HG03196 (cell line): ENCODE measurements around the gene TPBGL.

ENCODE experiments used
- ATAC-seq: cut with Tn5 transposase; IDR thresholded peaks from one replicate; pipeline ENCODE4 v1.9.1; 2021; ENCODE audit not compliant: unreplicated experiment

The TPBGL gene

DNA sequence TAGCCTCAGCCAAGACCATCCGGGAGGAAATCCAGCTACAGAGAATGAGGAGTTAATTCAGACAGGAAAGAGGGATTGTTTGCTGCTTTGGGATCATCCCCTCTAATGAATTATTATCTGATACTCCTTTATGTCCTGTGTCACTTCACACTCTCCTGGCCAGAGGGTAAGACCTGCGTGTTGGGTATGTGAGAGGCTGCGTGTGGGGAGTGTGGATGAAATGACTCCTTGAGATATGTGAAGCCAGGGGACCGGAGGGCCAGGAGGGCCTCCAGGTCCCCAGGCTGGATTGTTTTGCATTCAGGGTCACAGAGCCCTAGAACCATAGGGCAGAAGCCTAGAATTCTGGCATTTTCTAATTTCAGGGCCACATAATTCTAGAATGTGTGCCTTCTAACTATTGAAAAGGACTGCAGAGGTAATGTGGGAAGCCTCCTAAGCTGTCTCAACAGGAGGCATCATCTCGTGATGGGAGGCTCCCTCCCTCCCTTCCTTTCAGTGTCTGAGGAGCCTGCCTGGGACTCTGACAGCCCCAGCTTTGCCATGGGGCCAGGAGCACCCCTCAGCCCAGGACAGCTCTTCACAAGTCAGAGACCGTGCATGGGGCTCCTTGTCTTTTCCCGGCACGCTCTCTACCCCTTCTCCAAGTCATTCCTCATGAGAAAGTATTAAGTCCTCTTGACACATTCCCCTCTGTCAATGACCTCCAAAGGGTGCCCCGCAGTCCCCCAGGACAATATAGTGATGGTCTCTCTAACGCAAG is 3.7 kb downstream of the TPBGL start:
- no peak for ATAC-seq

GRCh38 chr11:75245356-75246005 is 4.9 kb downstream of the TPBGL start:
- no peak for ATAC-seq

- no peak for ATAC-seq
These were observed 5.6 kb downstream of the TPBGL start for GRCh38 chr11:75246006-75246670.

- ATAC-seq = no peak
These were observed 6.2 kb downstream of the TPBGL start for GRCh38 chr11:75246671-75247350.

DNA sequence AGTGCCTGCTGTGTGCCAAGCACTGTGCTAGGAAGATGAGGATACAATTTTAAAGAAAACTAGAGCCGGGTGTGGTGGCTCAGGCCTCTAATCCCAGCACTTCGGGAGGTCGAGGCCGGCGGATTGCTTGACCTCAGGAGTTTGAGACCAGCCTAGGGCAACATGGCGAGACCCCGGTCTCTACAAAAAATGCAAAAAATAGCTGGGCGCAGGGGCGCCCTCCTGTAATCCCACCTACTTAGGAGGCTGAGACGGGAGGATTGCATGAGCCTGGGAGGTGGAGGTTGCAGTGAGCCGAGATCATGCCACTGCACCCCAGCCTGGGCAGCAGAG is 8.3 kb downstream of the TPBGL start:
- ATAC-seq = no peak

DNA sequence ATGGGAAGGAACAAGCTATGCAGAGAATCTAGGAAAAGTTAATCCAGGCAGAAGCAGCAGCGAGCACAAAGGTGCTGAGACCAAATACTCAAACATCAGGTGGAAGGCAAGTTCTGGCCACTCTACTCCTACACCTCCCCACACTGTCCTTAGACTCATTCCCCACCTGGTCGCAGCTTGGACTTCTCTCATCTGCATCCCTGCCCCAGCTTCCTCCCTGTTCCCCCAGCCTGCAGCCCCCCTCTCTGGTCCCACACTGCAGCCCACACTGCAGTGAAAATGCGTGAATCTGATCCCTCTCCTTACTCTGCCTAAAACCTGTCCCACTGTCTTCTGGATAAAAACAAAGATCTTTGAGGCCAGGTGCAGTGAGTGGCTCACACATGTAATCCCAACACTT is 9.1 kb downstream of the TPBGL start:
- no peak for ATAC-seq

- ATAC-seq = no peak
These were observed 13.8 kb downstream of the TPBGL start for GRCh38 chr11:75254326-75254725.

GRCh38 chr11:75260396-75261170 is 20.0 kb downstream of the TPBGL start:
- no peak for ATAC-seq

DNA sequence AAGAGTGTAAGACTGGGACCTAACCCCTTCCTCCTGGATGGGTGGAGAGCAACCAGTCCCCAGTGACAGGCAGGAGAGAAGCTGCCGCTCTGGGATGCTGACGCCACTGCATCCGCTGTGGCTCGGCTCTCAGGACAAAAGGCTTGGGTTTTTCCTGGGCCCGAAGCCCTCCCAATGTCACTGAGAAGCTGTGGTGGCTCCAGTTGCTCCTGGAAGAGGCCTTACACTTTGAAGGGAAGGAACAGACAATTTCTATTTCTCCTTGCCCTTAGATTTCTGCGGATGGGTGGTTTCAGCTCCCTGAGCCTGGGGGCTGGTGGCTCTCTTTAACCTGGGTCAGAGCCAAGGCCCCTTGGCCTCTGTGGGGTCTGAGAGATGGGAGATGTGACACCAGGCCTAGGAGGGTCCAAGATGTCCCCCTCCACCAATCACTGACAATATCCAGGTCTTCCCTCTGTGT is 21.4 kb downstream of the TPBGL start:
- no peak for ATAC-seq

DNA sequence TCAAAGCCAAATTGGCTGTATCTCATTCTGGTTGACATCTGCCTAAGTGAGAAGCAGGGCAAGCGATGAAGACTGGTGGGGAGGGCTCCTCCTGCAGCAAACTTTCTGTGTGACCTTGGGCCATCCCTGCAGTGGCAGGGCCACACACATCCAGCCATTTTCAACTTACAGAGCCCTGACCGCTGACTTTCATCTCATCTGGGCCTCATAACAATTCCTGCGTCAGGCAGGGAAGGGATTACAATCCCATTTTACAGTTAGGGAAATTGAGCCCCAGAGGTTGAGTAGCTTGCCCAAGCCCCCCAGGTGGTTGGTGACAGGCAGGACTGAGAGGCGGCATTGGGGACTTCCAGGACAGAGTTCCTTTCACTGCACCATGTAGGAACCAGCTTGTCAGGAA is 21.9 kb downstream of the TPBGL start:
- no peak for ATAC-seq

DNA sequence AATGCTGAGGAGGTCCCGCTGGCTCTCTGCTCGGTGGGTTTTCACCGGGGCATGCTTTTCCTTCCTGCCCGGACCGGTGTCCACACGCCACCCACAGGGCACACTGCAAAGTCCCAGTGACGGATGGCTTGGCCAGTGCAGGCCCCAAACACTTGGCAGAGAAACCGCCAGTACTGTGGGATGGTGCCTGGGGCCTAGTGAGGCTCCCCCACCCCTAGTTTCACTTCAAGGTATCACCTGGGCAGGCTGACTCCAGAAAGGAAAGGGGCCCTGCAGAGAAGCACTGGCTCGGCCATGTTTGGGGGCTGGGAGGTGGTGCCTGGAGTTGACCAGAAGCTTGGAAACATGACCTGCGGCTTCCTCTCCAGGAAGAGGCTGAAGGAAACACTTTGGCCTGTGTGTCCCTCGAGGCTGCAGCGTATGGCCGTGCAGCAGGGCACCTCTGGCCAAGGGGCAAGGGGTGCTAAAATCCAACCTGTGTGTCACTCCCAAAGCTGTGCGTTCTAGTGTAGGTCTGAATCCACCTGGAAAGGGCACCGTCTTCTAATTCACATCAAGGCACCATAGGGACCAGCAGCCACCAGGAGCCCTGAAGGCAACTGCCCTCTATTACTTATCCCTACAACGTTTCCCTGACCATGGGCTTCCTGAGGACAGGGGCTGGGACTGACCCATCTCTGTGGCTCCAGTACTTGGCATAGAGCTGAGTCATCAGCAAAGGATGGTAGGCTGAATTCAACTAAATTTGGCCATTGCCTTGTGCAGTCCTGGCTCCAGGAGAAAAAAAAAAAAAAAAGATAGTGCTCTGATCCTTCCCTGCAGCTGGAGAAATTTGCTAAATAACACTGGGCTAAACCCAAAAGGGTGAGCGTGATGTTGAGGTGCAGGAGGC is 22.6 kb downstream of the TPBGL start:
- no peak for ATAC-seq

- no peak for ATAC-seq
These were observed 23.4 kb downstream of the TPBGL start for GRCh38 chr11:75263944-75264349.

GRCh38 chr11:75264356-75264755 is 23.8 kb downstream of the TPBGL start:
- ATAC-seq = no peak

DNA sequence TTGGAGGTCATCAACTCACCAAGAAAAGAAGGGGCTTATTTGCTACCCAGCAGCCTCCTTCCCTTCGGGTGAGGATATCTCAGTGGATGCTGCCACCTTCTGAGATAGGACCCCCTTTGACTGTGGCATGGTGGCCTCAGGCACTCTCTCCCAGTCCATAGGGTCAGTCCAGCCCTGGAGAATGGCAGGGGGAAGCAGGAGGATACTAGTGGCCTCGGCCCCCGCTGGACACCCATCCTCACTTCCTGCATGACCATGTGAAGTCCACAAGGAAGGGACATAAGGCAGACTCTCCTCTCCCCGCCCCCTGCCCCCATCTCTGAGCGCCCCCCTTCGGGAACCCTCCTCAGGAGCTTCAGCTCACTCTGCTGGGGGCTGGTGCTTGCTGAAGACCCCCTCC is 24.4 kb downstream of the TPBGL start:
- no peak for ATAC-seq

GRCh38 chr11:75265851-75266531 is 25.4 kb downstream of the TPBGL start:
- ATAC-seq = no peak

DNA sequence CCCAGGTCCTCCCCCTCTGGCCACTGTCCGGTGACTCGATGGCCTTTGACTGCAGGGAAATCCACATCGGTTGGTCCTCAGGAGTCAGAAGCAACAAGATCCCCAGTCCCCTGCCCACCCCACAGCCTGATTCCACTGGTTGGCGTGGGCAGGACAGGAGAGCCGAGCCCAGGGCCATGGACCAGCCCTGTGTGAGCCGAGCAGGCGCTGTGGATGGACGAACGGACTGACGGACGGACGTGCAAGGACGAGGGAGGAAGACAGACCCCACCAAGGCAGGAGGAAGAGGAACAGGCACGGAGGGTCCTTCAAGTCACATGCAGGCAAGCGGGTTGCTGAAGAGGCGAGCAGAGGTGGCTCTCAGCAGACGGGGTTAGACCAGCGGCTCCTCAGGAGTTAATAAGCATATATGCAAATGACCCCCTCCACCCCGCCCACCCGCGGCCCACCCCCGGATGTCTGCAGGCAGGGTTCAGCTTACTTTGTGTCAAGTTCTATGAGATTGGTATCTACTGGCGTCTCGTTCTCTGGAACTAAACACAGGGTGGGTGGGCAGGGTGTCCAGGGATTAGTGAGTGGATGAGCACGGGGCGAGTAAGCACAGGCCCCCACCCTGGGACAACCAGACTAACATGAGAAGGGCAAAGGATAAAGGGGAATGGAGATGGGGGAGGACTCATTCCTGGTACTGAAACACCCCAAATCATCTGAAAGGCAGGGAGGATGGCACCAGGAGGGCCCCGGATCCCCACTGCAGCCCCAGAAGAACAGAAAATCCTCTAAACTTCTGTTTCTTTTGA is 26.8 kb downstream of the TPBGL start:
- no peak for ATAC-seq

- no peak for ATAC-seq
These were observed 28.2 kb downstream of the TPBGL start for GRCh38 chr11:75268626-75269366.

DNA sequence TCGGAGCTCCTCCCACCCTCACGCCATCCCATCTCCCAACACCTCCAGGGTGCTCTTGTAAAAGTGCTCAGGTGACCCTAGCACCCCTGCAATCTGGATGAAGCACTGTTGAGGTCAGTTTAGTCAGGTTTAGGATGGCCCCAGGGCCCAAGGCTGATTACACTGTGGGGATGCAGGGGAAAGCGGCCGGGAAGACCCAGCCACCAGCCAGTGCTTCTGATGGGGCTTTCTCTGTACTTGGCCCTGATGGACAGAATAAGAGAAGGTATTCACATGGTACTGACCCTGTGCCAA is 28.7 kb downstream of the TPBGL start:
- no peak for ATAC-seq
